Progenitor cell of endocrine pancreas (in vitro differentiated cells): ENCODE results near the gene BTBD9. TPM values are rescaled to one million over a fixed set of nuclear protein-coding genes. Genes with fewer than 3 reads are reported as not detected.

Experiments used
- DNase-seq: peaks from one replicate; pipeline ENCODE4 v3.0.0; 2021; ENCODE audit warnings: low spot score; ENCODE audit not compliant: unreplicated experiment
- H3K27ac Mint-ChIP-seq: 2 replicates; pipeline ENCODE4 v1.8.0; 2021; ENCODE audit warnings: mild to moderate bottlenecking, moderate library complexity, mixed read lengths
- H3K27me3 Mint-ChIP-seq: 2 replicates; pipeline ENCODE4 v1.8.0; 2021; ENCODE audit warnings: mixed read lengths
- H3K36me3 Mint-ChIP-seq: 2 replicates; pipeline ENCODE4 v1.8.0; 2022; ENCODE audit warnings: mixed read lengths; ENCODE audit not compliant: insufficient read depth
- H3K4me1 Mint-ChIP-seq: 2 replicates; pipeline ENCODE4 v1.8.0; 2021; ENCODE audit warnings: low read depth, mixed read lengths
- H3K4me3 Mint-ChIP-seq: 2 replicates; pipeline ENCODE4 v1.8.0; 2021; ENCODE audit warnings: low read depth, mild to moderate bottlenecking, moderate library complexity, mixed read lengths
- H3K9me3 Mint-ChIP-seq: 2 replicates; pipeline ENCODE4 v1.8.0; 2021; ENCODE audit warnings: low read depth, mixed read lengths
- CTCF ChIP-seq: fragments of 200-600 bp; sonication (generic); IDR thresholded peaks from one replicate; pipeline ENCODE4 v1.5.0; 2021; ENCODE audit warnings: antibody characterized with exemption, mild to moderate bottlenecking; ENCODE audit not compliant: unreplicated experiment
- total RNA-seq: library from RNA; stranded (reverse); gene quantifications from 2 replicates; pipeline ENCODE4 v1.2.1, GENCODE V29; 2021

The BTBD9 gene
- total RNA-seq, 1 donor from 2014 or later = 25.9 TPM

GRCh38 chr6:38676974-38677544, 37.3 kb upstream of the BTBD9 start:
- TF ChIP-seq CTCF = no peak
- H3K4me3 Mint-ChIP-seq = no peak overlapping the region
- no peaks in the 10 kb centered on the region for H3K27me3 Mint-ChIP-seq
- peaks cover 13% of the 10 kb centered on the region for H3K4me1 Mint-ChIP-seq
- H3K36me3 Mint-ChIP-seq = peaks cover 33% of the 10 kb centered on the region
- no peaks in the 10 kb centered on the region for H3K9me3 Mint-ChIP-seq
- no peak overlapping the region for H3K27ac Mint-ChIP-seq
- no peak for DNase-seq

GRCh38 chr6:38676236-38676973, 36.7 kb upstream of the BTBD9 start:
- Mint-ChIP-seq H3K27ac (no peak overlapping the region), H3K4me1 (peaks cover 15% of the 10 kb centered on the region), H3K4me3 (no peak overlapping the region), H3K36me3 (peaks cover 29% of the 10 kb centered on the region), H3K27me3 (no peaks in the 10 kb centered on the region), H3K9me3 (no peaks in the 10 kb centered on the region)
- no peak for TF ChIP-seq CTCF
- no peak for DNase-seq

- Mint-ChIP-seq H3K4me1 (peaks cover 15% of the 10 kb centered on the region), H3K9me3 (no peaks in the 10 kb centered on the region), H3K27ac (peak overlapping the region; percentile 62), H3K27me3 (no peaks in the 10 kb centered on the region), H3K4me3 (no peak overlapping the region), H3K36me3 (peaks cover 26% of the 10 kb centered on the region)
- no peak for TF ChIP-seq CTCF
- no peak for DNase-seq
Measured at GRCh38 chr6:38673397-38674165, 33.9 kb upstream of the BTBD9 start.

GRCh38 chr6:38671885-38672467, 32.2 kb upstream of the BTBD9 start:
- Mint-ChIP-seq H3K9me3 (no peaks in the 10 kb centered on the region), H3K27me3 (no peaks in the 10 kb centered on the region), H3K27ac (no peak overlapping the region), H3K4me3 (no peak overlapping the region), H3K4me1 (peaks cover 15% of the 10 kb centered on the region), H3K36me3 (peaks cover 26% of the 10 kb centered on the region)
- TF ChIP-seq CTCF = peak; percentile 75
- DNase-seq = no peak
